Thoracic aorta (tissue), 2 donors: ENCODE measurements around the gene JMJD8. TPM values are rescaled to one million over a fixed set of nuclear protein-coding genes. Genes with fewer than 3 reads are reported as not detected.

ENCODE experiments used
- ATAC-seq: fragments of 150-250 bp; one replicate; pipeline ENCODE4 v1.8.0; 2017; ENCODE audit warnings: low read depth; ENCODE audit not compliant: insufficient number of reproducible peaks, low FRiP score
- DNase-seq: peaks from one replicate; pipeline ENCODE4 v3.0.0-alpha.2; 2020; ENCODE audit warnings: low spot score
- H3K27ac ChIP-seq, 2 donors: fragments of 200-600 bp; sonication (generic); 1 replicate in 1 of 2; 2 replicates in 1 of 2; pipeline ENCODE4 v1.5.1; 2016; ENCODE audit warnings: mild to moderate bottlenecking in 2 of 2, moderate library complexity in 2 of 2
- H3K27me3 ChIP-seq: fragments of 200-600 bp; sonication (generic); replicated peaks from 2 replicates; pipeline ENCODE4 v1.6.0; 2016; ENCODE audit warnings: mild to moderate bottlenecking; ENCODE audit not compliant: insufficient read depth
- H3K36me3 ChIP-seq: fragments of 200-600 bp; sonication (generic); one replicate; pipeline ENCODE4 v1.5.1; 2016
- H3K4me1 ChIP-seq, 2 donors: fragments of 200-600 bp; sonication (generic); 1 replicate in 1 of 2; 2 replicates in 1 of 2; pipeline versions ENCODE4 v1.5.1 to v1.6.0; 2016; ENCODE audit warnings: low read depth in 2 of 2, mild to moderate bottlenecking in 1 of 2; ENCODE audit not compliant: control insufficient read depth in 1 of 2
- H3K4me3 ChIP-seq: fragments of 200-600 bp; sonication (generic); 2 replicates; pipeline ENCODE4 v1.5.1; 2016; ENCODE audit warnings: mild to moderate bottlenecking
- H3K9me3 ChIP-seq: fragments of 200-600 bp; sonication (generic); 2 replicates; pipeline ENCODE4 v1.5.1; 2016
- CTCF ChIP-seq: fragments of 200-600 bp; sonication (generic); IDR thresholded peaks from one replicate; pipeline ENCODE4 v1.5.1; 2019; ENCODE audit warnings: antibody characterized with exemption
- total RNA-seq, 2 donors: library from RNA; depleted of rRNA; stranded (reverse); fragments of >200 nt; gene quantifications; one replicate each; pipeline versions ENCODE4 v1.1.0 to v1.2.3, GENCODE V29; 2016

The JMJD8 gene
- total RNA-seq, 2 donors from 2014 or later, result 98.7 to 128 TPM

GRCh38 chr16:720990-721764, 37.0 kb upstream of the JMJD8 start, which contains the start of gene ANTKMT:
ANTKMT (plus strand) TSS chr16:721146; CDS start chr16:721275, 129 bp downstream.
- ATAC-seq (peak; percentile 60), DNase-seq (no peak)
- Histone ChIP-seq H3K36me3 (no peaks in the 10 kb centered on the region), H3K27ac (peak within 1 kb of the TSS; percentile 12 to 86), H3K9me3 (no peaks in the 10 kb centered on the region), H3K4me3 (peak within 1 kb of the TSS; percentile 97), H3K4me1 (peaks cover 13 to 28% of the 10 kb centered on the region in 2 donors), H3K27me3 (no peaks in the 10 kb centered on the region)
- no peak for TF ChIP-seq CTCF

GRCh38 chr16:720447-720989, 36.4 kb upstream of the JMJD8 start:
- peaks cover 17 to 33% of the 10 kb centered on the region in 2 donors for H3K4me1 ChIP-seq

GRCh38 chr16:719815-720446, 35.8 kb upstream of the JMJD8 start:
- ATAC-seq, result no peak
- H3K36me3 ChIP-seq, result no peaks in the 10 kb centered on the region
- no peak for DNase-seq
- H3K4me3 ChIP-seq, result peak overlapping the region; percentile 97
- H3K27me3 ChIP-seq, result no peaks in the 10 kb centered on the region
- no peaks in the 10 kb centered on the region for H3K9me3 ChIP-seq
- peaks cover 17 to 37% of the 10 kb centered on the region in 2 donors for H3K4me1 ChIP-seq
- no peak overlapping the region for H3K27ac ChIP-seq
- TF ChIP-seq CTCF, result no peak

More at GRCh38 chr16:720447-720989, 36.4 kb upstream of the JMJD8 start:
- ATAC-seq, result no peak
- Histone ChIP-seq H3K4me3 (peak overlapping the region; percentile 97), H3K27ac (peak overlapping the region; percentile 12 to 86), H3K36me3 (no peaks in the 10 kb centered on the region), H3K9me3 (no peaks in the 10 kb centered on the region), H3K27me3 (no peaks in the 10 kb centered on the region)
- no peak for TF ChIP-seq CTCF
- DNase-seq, result no peak

- Histone ChIP-seq H3K27ac (no peak overlapping the region), H3K4me1 (peaks cover 21 to 42% of the 10 kb centered on the region in 2 donors), H3K36me3 (no peaks in the 10 kb centered on the region), H3K4me3 (no peak overlapping the region), H3K27me3 (no peaks in the 10 kb centered on the region), H3K9me3 (no peaks in the 10 kb centered on the region)
- DNase-seq, result no peak
- ATAC-seq, result no peak
- no peak for TF ChIP-seq CTCF
Measured at GRCh38 chr16:718922-719321, 34.8 kb upstream of the JMJD8 start.

GRCh38 chr16:718389-718788, 34.3 kb upstream of the JMJD8 start:
- no peaks in the 10 kb centered on the region for H3K9me3 ChIP-seq
- H3K36me3 ChIP-seq, result no peaks in the 10 kb centered on the region
- ATAC-seq (no peak), DNase-seq (no peak)
- H3K27ac ChIP-seq, result no peak overlapping the region
- peaks cover 21 to 42% of the 10 kb centered on the region in 2 donors for H3K4me1 ChIP-seq
- H3K27me3 ChIP-seq, result no peaks in the 10 kb centered on the region
- H3K4me3 ChIP-seq, result no peak overlapping the region
- TF ChIP-seq CTCF, result no peak
